Measurements from ENCODE around the gene ZNF695. TPM values are rescaled to one million over a fixed set of nuclear protein-coding genes. Genes with fewer than 3 reads are reported as not detected.

The ZNF695 gene
- polyA plus RNA-seq, 2 of the 4 experiments (the other 2 are of a cell fraction): 2.6 to 3.3 TPM

DNA sequence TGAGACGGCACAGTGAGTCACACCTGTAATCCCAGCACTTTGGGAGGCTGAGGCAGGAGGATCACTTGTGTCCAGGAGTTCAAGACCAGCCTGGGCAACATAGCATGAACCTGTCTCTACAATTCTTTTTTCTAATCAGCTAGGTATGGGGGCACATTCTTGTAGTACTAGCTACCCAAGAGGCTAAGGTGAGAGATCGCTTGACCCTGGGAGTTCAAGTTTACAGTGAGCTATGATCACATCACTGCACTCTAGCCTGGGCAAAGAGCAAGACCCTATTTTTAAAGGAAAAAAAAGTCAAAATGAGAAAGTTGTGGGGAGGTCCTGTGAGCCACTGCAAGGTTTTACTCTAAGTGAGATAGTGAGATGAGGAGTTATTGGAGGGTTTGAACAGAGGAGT is 41.4 kb downstream of the ZNF695 start:
- Histone ChIP-seq H3K4me2 (no peak overlapping the region), H3K4me1 (no peaks in the 10 kb centered on the region), H3K27ac (no peak overlapping the region), H3K9me3 (peaks cover 32% of the 10 kb centered on the region), H3K4me3 (no peak overlapping the region)
- TF ChIP-seq POLR2AphosphoS2 (conservative IDR thresholded peaks at IDR 0.05; ENCODE audit: low read length) (no peak), ZSCAN20 (CRISPR knock-in tag; IDR thresholded peaks at IDR 0.05) (no peak), EHF (CRISPR knock-in tag; IDR thresholded peaks at IDR 0.05) (no peak), MYC (IDR thresholded peaks at IDR 0.05; ENCODE audit: borderline replicate concordance, low read length) (no peak), EHMT2 (IDR thresholded peaks at IDR 0.05; ENCODE audit: low read depth) (no peak), PHF8 (IDR thresholded peaks at IDR 0.05; ENCODE audit: borderline replicate concordance, low read depth) (no peak), CHD2 (IDR thresholded peaks at IDR 0.05; ENCODE audit: low read length, partially characterized antibody) (no peak), E2F6 (IDR thresholded peaks at IDR 0.05; ENCODE audit: borderline replicate concordance, low read depth) (no peak), CBX2 (IDR thresholded peaks at IDR 0.05; ENCODE audit: borderline replicate concordance, low read depth) (no peak), TFCP2L1 (CRISPR knock-in tag; IDR thresholded peaks at IDR 0.05) (no peak), JUNB (IDR thresholded peaks at IDR 0.05) (no peak), NFE2L2 (conservative IDR thresholded peaks at IDR 0.05; ENCODE audit: low read length) (no peak), NPAS2 (CRISPR knock-in tag; IDR thresholded peaks at IDR 0.05; ENCODE audit: borderline replicate concordance) (no peak)
- TF ChIP-seq, protein P1, sequence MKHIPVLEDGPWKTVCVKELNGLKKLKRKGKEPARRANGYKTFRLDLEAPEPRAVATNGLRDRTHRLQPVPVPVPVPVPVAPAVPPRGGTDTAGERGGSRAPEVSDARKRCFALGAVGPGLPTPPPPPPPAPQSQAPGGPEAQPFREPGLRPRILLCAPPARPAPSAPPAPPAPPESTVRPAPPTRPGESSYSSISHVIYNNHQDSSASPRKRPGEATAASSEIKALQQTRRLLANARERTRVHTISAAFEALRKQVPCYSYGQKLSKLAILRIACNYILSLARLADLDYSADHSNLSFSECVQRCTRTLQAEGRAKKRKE (CRISPR knock-in tag; IDR thresholded peaks at IDR 0.05; ENCODE audit: low read depth): no peak
- TF ChIP-seq, protein P2, sequence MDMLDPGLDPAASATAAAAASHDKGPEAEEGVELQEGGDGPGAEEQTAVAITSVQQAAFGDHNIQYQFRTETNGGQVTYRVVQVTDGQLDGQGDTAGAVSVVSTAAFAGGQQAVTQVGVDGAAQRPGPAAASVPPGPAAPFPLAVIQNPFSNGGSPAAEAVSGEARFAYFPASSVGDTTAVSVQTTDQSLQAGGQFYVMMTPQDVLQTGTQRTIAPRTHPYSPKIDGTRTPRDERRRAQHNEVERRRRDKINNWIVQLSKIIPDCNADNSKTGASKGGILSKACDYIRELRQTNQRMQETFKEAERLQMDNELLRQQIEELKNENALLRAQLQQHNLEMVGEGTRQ (IDR thresholded peaks at IDR 0.05): no peak
- FAIRE-seq (no peak), DNase-seq (ENCODE audit: low read depth in 1 of 2, low spot score in 1 of 2) (no peak), ATAC-seq (no peak)
- ChIA-PET CTCF (no interaction called here), POLR2A (no interaction called here)
- WGBS (ENCODE audit: missing lambda C conversion rate): 42% methylated on average over 2 of the region's 2 CpGs

DNA sequence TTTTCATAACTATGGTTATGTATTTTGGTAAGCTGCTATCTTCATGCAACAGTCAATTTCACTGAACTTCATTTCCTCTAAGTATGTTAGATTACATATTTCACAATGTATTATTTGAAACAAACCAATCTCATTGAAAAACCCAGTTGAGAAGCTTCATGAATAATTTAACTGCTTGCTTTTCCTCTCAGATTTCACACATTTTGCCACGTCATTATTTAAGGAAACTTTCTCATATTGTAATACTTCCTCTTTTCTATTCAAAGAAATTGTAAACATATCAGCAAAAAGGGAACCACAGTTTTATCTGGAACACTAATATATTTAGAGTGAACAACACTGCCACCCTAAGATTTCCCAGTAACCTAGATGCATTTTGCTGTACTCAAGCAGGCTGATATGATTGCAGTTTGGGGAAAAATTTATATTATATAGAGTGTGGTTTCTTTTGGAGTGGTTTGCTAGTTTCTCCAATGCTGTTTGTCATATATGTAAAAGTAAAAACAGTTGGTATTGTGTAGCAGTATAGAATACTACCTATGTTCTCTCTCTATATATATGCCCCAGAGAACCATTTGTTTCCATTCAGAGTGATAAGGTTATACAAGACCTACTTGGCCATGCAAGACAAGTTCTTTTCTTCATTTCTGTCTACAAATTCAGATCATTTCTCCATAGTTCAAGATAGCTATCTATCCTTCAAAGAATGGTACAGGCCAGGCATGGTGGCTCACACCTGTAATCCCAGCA is 47.7 kb downstream of the ZNF695 start:
- H3K4me1 ChIP-seq: no peaks in the 10 kb centered on the region
- H3K4me3 ChIP-seq: no peak overlapping the region
- H3K9me3 ChIP-seq: peaks cover 19% of the 10 kb centered on the region; the same call in 2 of the 3 replicates
- TF ChIP-seq NFE2L2 (conservative IDR thresholded peaks at IDR 0.05; ENCODE audit: low read length) (no peak), ZSCAN20 (CRISPR knock-in tag; IDR thresholded peaks at IDR 0.05) (no peak)
- ATAC-seq: no peak
- POLR2A ChIA-PET: no interaction called here
- no peak for FAIRE-seq
- H3K27ac ChIP-seq: no peak overlapping the region
- H3K4me2 ChIP-seq: no peak overlapping the region
- DNase-seq (ENCODE audit: low read depth in 1 of 2, low spot score in 1 of 2): no peak
- CTCF ChIA-PET: interaction anchor here (2.6 kb wide), 1 partner anchor 11 kb away, joined by 9 read pairs; no protein-coding TSS in a partner anchor
- WGBS (ENCODE audit: missing lambda C conversion rate): 47% methylated on average over 1 of the region's 1 CpG

DNA sequence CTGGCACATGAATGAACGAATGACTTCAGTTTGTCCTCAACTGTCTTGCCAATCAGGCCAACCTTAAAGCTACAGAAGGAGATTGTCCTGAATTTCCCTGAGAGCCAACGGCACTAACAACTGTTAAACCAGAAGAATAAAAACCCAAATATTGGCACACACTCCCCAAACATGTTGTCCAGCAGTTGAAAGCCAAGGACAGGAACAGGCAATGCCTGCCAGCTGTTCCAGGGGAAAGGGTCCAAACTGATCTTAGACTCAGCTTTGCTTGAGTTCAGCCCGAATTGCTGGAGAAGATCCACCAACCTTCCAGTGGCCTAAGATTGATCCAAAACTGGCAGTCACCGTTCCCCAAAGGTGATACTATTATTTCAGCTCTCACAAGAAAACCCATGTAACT is 53.7 kb downstream of the ZNF695 start:
- no peak for ATAC-seq
- no peak for TF ChIP-seq CBX2 (IDR thresholded peaks at IDR 0.05; ENCODE audit: borderline replicate concordance, low read depth)
- TF ChIP-seq, protein P3, sequence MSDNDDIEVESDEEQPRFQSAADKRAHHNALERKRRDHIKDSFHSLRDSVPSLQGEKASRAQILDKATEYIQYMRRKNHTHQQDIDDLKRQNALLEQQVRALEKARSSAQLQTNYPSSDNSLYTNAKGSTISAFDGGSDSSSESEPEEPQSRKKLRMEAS (IDR thresholded peaks at IDR 0.05): no peak
- TF ChIP-seq BHLHE40 (IDR thresholded peaks at IDR 0.05; ENCODE audit: low read depth, low read length): no peak
- no peak for TF ChIP-seq ZC3H11A (IDR thresholded peaks at IDR 0.05)
- TF ChIP-seq HOXA7 (CRISPR knock-in tag; IDR thresholded peaks at IDR 0.05): no peak
- no peak for TF ChIP-seq MYC (IDR thresholded peaks at IDR 0.05; ENCODE audit: borderline replicate concordance, low read length)
- no peak for TF ChIP-seq ESRRA (IDR thresholded peaks at IDR 0.05; ENCODE audit: borderline replicate concordance, low read length)
- TF ChIP-seq MAFK (IDR thresholded peaks at IDR 0.05; ENCODE audit: partially characterized antibody): no peak
- TF ChIP-seq NR3C1 (IDR thresholded peaks at IDR 0.05): no peak
- TF ChIP-seq, protein P4, sequence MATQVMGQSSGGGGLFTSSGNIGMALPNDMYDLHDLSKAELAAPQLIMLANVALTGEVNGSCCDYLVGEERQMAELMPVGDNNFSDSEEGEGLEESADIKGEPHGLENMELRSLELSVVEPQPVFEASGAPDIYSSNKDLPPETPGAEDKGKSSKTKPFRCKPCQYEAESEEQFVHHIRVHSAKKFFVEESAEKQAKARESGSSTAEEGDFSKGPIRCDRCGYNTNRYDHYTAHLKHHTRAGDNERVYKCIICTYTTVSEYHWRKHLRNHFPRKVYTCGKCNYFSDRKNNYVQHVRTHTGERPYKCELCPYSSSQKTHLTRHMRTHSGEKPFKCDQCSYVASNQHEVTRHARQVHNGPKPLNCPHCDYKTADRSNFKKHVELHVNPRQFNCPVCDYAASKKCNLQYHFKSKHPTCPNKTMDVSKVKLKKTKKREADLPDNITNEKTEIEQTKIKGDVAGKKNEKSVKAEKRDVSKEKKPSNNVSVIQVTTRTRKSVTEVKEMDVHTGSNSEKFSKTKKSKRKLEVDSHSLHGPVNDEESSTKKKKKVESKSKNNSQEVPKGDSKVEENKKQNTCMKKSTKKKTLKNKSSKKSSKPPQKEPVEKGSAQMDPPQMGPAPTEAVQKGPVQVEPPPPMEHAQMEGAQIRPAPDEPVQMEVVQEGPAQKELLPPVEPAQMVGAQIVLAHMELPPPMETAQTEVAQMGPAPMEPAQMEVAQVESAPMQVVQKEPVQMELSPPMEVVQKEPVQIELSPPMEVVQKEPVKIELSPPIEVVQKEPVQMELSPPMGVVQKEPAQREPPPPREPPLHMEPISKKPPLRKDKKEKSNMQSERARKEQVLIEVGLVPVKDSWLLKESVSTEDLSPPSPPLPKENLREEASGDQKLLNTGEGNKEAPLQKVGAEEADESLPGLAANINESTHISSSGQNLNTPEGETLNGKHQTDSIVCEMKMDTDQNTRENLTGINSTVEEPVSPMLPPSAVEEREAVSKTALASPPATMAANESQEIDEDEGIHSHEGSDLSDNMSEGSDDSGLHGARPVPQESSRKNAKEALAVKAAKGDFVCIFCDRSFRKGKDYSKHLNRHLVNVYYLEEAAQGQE (IDR thresholded peaks at IDR 0.05): no peak
- no peak for TF ChIP-seq CHD4 (IDR thresholded peaks at IDR 0.05; ENCODE audit: borderline replicate concordance)
- TF ChIP-seq GATA3 (IDR thresholded peaks at IDR 0.05; ENCODE audit: borderline replicate concordance): no peak
- no peak for TF ChIP-seq KDM1A (IDR thresholded peaks at IDR 0.05; ENCODE audit: low read depth)
- no peak for TF ChIP-seq TFCP2L1 (CRISPR knock-in tag; IDR thresholded peaks at IDR 0.05)

More for the DNA sequence above, 53.7 kb downstream of the ZNF695 start:
- H3K4me1 ChIP-seq: no peaks in the 10 kb centered on the region
- no peak overlapping the region for H3K4me2 ChIP-seq
- ChIA-PET POLR2A (no interaction called here), CTCF (interaction anchor here (0.7 kb wide), 1 partner anchor 265 kb away, joined by 3 read pairs; no protein-coding TSS in a partner anchor)
- H3K27ac ChIP-seq: no peak overlapping the region
- DNase-seq (ENCODE audit: low read depth in 1 of 2, low spot score in 1 of 2) (no peak), FAIRE-seq (no peak)
- H3K4me3 ChIP-seq: no peak overlapping the region
- peaks cover 6% of the 10 kb centered on the region; the same call in 1 of the 3 replicates for H3K9me3 ChIP-seq
- 44% methylated on average over 4 of the region's 4 CpGs for WGBS (ENCODE audit: missing lambda C conversion rate)
